ENCODE data around the gene MAEL. TPM values are rescaled to one million over a fixed set of nuclear protein-coding genes. Genes with fewer than 3 reads are reported as not detected.

The MAEL gene
- total RNA-seq, 1 experiment from 2014 or later, result not detected

DNA sequence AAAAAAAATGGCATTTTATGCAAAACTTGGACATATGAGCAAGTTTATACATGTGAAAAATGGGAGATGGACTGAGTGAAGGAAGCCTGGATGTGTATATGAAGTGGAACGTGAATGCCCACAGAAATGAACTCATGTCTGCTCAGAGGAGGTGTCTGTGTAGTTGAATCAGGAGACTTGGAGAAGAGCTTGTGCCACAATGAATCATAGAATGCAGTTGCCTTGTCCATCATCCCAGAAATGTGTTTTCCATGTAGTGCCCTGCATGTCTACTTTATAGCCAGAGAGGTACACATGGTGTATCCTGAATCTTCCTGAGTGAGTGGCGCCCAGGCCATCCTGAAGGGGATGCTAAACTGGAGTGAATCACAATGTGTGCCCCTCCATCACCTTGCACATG lies 11.1 kb upstream of the MAEL start:
- no peak overlapping the region for H3K4me2 ChIP-seq (ENCODE audit: insufficient read depth, insufficient read length, low read length)
- Mint-ChIP-seq H3K4me1 (peaks cover 9 to 12% of the 10 kb centered on the region in 2 experiments), H3K4me3 (no peak overlapping the region), H3K9me3 (no peaks in the 10 kb centered on the region; a peak in 1 of 5 replicates), H3K27me3 (ENCODE audit: low read depth) (peaks cover 66% of the 10 kb centered on the region), H3K27ac (no peak overlapping the region), H3K36me3 (ENCODE audit: insufficient read depth in 1 of 3, low read depth in 3 of 3) (no peaks in the 10 kb centered on the region)
- H4K20me1 ChIP-seq (ENCODE audit: control insufficient read depth, insufficient read depth, insufficient read length), result no peaks in the 10 kb centered on the region
- H2BK12ac ChIP-seq (ENCODE audit: insufficient read length, low read depth, low read length), result no peak overlapping the region
- peaks cover 5% of the 10 kb centered on the region for H3K23me2 ChIP-seq (ENCODE audit: insufficient read length, low read depth, low read length, poor library complexity, severe bottlenecking)
- H4K5ac ChIP-seq (ENCODE audit: insufficient read length, low read depth, low read length), result no peak overlapping the region
- no peak overlapping the region for H3K9ac ChIP-seq (ENCODE audit: extremely low read depth, insufficient read length, low read length)
- H3K23ac ChIP-seq (ENCODE audit: insufficient read length, low read depth, low read length), result no peak overlapping the region
- no peak overlapping the region for H3K56ac ChIP-seq (ENCODE audit: insufficient read length, low read depth, low read length)
- H3K14ac ChIP-seq (ENCODE audit: insufficient read depth, low read length), result no peak overlapping the region
- H3K4ac ChIP-seq (ENCODE audit: low read depth, low read length), result no peak overlapping the region
- TF ChIP-seq, protein P1, sequence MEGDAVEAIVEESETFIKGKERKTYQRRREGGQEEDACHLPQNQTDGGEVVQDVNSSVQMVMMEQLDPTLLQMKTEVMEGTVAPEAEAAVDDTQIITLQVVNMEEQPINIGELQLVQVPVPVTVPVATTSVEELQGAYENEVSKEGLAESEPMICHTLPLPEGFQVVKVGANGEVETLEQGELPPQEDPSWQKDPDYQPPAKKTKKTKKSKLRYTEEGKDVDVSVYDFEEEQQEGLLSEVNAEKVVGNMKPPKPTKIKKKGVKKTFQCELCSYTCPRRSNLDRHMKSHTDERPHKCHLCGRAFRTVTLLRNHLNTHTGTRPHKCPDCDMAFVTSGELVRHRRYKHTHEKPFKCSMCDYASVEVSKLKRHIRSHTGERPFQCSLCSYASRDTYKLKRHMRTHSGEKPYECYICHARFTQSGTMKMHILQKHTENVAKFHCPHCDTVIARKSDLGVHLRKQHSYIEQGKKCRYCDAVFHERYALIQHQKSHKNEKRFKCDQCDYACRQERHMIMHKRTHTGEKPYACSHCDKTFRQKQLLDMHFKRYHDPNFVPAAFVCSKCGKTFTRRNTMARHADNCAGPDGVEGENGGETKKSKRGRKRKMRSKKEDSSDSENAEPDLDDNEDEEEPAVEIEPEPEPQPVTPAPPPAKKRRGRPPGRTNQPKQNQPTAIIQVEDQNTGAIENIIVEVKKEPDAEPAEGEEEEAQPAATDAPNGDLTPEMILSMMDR (conservative IDR thresholded peaks at IDR 0.05), result no peak
- H3K9me3 ChIP-seq (ENCODE audit: control insufficient read depth, low read depth, low read length), result no peaks in the 10 kb centered on the region
- no peak overlapping the region for H2BK120ac ChIP-seq (ENCODE audit: low read depth, low read length, poor library complexity, severe bottlenecking)
- no peak overlapping the region for H2BK20ac ChIP-seq (ENCODE audit: low read depth, low read length, poor library complexity, severe bottlenecking)
- no peak overlapping the region for H4K91ac ChIP-seq (ENCODE audit: insufficient read length, low read depth, low read length)
- H2BK15ac ChIP-seq (ENCODE audit: low read depth, low read length), result no peak overlapping the region
- no peaks in the 10 kb centered on the region for H3K79me2 ChIP-seq (ENCODE audit: insufficient read depth, low read length)
- no peak overlapping the region for H3K18ac ChIP-seq (ENCODE audit: insufficient read length, low read depth, low read length)
- no peak overlapping the region for H2BK5ac ChIP-seq (ENCODE audit: insufficient read length, low read length)
- WGBS (ENCODE audit: extremely low coverage, insufficient read length, low lambda C conversion rate), result no CpG with 5 or more reads among the region's 2 CpGs
- DNase-seq, result no peak
- H2AK5ac ChIP-seq (ENCODE audit: insufficient read length, low read length), result no peak overlapping the region
- peaks cover 35% of the 10 kb centered on the region for H3K27me3 ChIP-seq (ENCODE audit: insufficient read depth, low read length)
- H4K8ac ChIP-seq (replicated peaks; ENCODE audit: insufficient read length, low read depth, low read length), result no peak overlapping the region
- H3K4me1 ChIP-seq (ENCODE audit: insufficient read depth, low read length), result no peaks in the 10 kb centered on the region; the same call in 1 of the 2 replicates
- H3K27ac ChIP-seq (ENCODE audit: insufficient read length, low read depth, low read length), result no peak overlapping the region
- no peak overlapping the region for H2AFZ ChIP-seq (ENCODE audit: low read length)
- no peaks in the 10 kb centered on the region for H3K79me1 ChIP-seq (ENCODE audit: insufficient read depth, low read depth, low read length, poor library complexity, severe bottlenecking)
- H3T11ph ChIP-seq (ENCODE audit: low read length), result no peak overlapping the region

Data from H9 (cell line).